Stimulated activated CD4-positive, alpha-beta T cell treated with anti-CD3 and anti-CD28 coated beads, Interleukin-12 subunit alpha, Interleukin-12 subunit beta, amount 100 ng/mL, for 48 hours (primary cell): Measurements from ENCODE around the gene PSMG3.

Experiments used
- DNase-seq, 3 donors: peaks; one replicate each; pipeline ENCODE4 v3.0.0-alpha.2; 2020; ENCODE audit warnings: low read depth in 2 of 3, low spot score in 1 of 3

Gene PSMG3

GRCh38 chr7:1569833-1570632 lies at the start of gene PSMG3:
Gene PSMG3, minus strand, starts transcription at chr7:1570032. Its CDS starts 693 bp downstream, at chr7:1569339.
- peak; percentile 80 to 89 (median 82) for DNase-seq

- DNase-seq: no peak
Measured at GRCh38 chr7:1618475-1618874, 48.6 kb upstream of the PSMG3 start.

DNA sequence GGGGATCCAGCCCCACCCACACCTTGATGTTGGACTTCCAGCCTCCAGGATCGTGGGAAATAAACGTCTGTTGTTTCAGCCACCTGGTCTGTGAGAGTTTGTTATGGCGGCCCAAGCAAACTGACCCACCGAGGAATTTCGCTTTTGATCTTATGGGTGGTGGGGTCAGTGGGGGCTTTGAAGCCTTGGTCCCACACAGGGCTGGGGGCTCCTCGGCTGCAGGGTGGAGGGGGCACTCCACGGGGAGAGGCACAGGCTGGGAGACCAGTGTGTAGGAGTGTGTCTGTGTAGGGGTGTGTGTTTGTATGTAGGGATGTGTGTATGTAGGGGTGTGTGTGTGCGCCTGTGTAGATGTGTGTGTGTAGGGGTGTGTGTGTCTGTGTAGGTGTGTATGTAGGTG lies 48.1 kb upstream of the PSMG3 start:
- DNase-seq: no peak

- DNase-seq: no peak
Measured at GRCh38 chr7:1616741-1617140, 46.9 kb upstream of the PSMG3 start.

DNA sequence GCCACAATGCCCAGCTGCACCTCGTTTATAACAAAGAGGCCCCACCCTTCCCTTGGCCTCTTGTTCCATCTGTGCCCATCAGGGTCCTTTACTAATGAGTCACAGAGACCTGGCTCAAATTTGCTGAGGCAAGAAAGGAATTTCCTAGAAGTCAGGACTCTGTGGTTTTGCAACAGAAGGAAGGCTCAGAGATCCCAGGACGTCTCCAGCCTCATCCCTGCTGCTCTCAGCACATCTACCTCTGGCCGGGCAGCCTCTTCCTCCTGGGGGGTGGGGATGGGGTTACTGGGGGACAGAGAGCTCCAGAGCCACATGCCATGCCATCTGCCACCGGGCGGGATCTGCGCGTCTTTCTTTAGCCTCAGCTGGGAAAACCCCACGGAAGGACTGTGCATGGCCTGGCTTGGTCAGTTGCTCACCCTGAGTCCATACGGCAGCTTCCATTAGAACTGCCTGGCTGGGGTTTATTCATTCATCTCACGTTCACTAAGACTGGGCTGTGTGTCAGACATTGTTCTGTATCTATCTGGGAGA lies 41.9 kb upstream of the PSMG3 start:
- no peak for DNase-seq

DNA sequence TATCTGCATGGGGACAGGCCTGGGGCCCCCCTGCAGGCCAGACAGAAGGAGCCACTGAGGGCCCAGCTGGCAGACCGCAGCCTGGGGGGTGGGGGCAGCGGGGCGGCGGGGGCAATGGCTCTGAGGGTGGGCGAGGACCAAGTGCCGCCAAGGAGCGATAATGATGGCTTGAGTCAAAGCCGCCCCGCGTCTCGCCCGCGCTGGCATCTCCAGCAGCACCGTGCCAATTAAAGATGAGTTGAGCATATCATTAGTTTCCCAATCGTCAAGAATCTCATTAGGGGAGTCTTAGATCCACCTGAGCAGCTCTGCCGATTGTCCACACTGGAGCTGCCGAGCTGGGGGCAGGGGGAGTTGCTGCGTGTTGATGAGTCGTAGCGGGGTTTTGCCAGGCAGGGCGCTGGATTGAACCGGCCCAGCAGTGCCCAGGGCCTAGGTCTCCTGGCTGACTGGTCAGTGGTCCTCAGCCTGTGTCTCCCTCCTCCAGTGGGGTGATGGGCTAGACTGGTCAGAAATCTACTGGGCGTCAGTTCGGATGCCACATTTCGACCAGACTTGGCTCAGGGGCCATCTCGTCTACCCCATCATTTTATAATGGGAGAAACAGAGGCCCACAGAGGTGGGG lies 41.0 kb upstream of the PSMG3 start:
- no peak for DNase-seq

- no peak for DNase-seq
Measured at GRCh38 chr7:1610013-1610677, 40.3 kb upstream of the PSMG3 start.

GRCh38 chr7:1609023-1609422 lies 39.2 kb upstream of the PSMG3 start:
- no peak for DNase-seq

- no peak for DNase-seq
Measured at GRCh38 chr7:1608318-1608717, 38.5 kb upstream of the PSMG3 start.

GRCh38 chr7:1607696-1608095 lies 37.9 kb upstream of the PSMG3 start:
- no peak for DNase-seq

GRCh38 chr7:1607001-1607400 lies 37.2 kb upstream of the PSMG3 start:
- DNase-seq: no peak

GRCh38 chr7:1604383-1604782 lies 34.6 kb upstream of the PSMG3 start:
- no peak for DNase-seq

DNA sequence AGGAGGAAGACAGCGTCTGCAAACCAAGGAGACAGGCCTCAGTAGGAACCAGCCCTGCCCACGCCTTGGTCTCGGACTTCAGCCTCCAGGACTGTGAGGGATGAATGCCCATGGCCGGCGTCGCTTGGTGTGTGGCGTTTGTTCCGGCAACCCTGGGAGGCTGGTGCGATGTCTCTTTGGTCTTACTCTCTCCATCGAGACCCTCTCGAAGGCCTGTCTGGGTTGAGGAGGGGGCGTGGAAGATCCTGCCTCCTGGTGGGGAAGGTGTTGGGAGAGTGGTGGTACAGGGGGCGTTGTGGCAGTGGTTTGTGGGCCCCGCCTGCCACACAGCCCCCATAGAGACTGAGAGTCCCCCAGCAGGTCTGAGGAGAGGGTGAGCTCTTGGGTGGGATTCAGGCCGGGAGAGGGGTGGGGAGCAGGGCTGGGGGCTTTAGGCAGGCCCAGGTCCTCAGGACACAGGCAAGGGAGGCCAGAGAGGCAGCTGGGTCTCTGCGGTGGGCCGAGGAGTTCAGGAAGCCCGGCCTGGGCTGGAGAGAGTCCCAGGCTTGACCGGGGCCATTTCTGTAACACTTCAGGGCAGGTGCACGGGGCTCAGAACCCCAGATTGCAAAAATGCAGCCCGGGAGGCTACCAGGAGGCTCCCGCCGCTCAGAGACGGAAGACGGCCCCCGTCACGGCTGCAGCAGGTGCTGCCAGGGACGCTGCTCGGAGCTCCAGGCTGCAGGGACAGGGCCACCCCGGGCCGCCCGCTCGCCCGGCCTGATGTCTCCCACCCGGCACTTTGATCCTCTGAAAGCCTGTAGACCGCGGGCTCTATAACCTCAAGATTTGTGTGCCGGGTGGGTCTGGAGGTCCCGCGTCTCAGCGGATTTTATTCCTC lies 33.8 kb upstream of the PSMG3 start:
- no peak for DNase-seq

GRCh38 chr7:1602386-1602785 lies 32.6 kb upstream of the PSMG3 start:
- DNase-seq: no peak

DNA sequence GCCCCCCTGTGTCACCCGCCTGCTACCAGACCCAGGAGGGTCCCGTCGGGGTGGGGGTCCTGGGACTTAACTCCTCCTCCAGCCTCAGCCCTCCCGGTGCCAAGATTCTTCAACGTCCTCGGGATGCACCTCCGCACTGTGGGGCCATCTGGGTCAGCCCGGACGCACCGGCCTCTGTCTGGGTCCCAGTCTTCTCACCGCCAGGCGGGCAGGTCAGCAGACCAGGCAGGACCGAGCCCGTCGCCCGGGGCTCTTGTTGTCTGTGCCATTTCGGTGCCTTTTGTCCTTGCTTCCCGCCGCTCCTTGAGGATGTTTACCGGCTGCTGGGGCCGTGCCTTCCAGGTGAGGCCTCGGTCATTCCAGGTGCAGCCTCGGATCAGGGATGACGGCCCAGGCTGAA lies 32.1 kb upstream of the PSMG3 start:
- no peak for DNase-seq

DNA sequence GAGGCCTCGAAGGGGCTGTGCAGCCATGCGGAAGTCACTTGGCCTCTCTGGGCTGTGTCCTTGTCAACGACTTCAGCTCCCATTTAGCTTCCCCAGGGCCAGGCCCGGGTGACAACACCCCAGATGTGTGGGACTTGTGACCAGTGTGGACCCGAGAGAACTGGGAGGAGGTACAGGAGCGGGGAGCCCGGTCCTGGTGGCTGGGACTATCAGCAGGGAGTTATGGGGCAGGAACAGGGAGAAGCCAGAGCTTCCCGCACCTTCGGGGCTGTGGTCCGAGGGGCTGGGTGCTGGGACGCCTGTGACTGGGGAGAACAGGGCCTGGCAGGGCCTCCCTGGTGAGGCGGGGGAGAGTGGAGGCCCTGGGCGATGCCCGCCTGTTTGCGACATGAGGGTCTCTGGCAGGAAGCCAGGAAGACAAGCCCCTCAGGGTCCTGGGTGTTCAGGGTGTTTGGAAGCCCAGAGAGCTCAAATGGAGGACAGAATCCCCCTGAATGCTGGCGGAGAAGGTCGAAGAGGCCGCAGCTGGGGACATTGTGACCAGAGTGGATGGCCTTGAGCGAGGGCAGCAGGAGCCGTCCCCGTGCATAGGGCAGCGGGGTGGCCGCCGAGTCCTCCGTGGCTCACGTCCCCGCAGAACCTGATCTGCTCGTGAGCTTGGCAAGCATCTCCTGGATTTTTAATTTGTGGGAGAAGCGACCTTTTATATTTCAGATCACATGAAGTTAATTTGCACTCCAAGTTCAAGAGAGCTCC lies 30.0 kb upstream of the PSMG3 start:
- no peak for DNase-seq

GRCh38 chr7:1598961-1599639 lies 29.3 kb upstream of the PSMG3 start:
- no peak for DNase-seq

DNA sequence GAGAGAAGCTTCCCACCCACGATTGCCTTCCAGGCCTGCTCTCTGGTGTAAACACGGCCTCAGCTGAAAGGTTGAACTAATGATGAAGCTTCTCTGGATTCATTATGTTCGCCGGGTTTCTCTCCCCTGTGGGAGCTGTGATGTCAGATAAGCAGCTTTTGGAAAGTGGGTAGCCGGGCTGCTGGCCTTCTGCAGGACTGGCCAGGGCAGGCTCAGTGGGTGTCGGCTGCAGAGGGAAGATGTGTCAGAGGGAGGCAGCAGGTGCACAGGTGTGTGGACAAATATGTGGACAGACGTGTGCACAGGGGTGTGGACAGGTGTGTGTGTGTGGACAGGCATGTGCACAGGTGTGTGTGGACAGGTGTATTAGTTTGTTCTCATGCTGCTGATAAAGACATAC lies 28.5 kb upstream of the PSMG3 start:
- DNase-seq: no peak

DNA sequence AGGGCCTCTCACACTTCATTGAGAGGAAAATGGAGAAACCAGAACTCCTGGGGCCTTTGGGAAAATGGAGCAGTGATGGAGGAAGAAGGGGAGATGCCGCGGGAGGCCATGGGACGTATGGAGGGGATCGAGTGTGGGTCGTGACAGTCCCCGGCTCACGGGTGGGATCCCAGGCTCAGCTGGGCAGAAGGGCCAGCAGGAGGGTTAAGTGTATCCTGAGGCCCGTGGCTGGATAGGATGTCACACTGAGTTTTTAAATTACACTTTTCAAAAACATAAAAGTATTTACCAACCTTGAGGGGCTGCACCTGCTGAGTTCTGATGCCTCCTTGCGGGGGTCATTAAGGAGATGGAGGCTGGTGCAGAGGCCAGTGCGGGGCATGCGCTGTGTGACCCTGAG lies 28.0 kb upstream of the PSMG3 start:
- DNase-seq: no peak
